ENCODE results near the gene FBN1. TPM values are rescaled to one million over a fixed set of nuclear protein-coding genes. Genes with fewer than 3 reads are reported as not detected.

The FBN1 gene
- total RNA-seq, 1 experiment from 2014 or later, result 5.2 TPM

DNA sequence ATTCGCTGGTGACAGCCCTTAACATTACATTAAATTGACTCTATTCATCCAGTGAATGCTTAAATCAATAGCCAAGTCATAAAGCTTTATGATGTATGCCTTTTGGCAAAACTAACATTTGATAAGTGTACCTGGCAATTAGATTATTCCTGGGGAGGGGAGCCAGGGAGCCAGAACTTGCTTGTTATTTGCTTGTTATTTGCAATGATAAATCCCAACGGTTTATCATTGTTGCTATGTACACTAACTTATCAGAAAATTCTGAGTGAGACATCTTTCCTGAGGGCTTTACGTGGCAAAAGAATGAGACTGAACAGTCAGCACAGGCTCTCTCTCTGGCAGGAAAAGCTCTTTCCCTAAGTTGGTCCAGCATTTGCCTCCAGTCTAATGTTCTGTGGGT is 35.8 kb upstream of the FBN1 start:
- no peak for ATAC-seq
- ChIA-PET POLR2A (no interaction called here), CTCF (no interaction called here)
- Mint-ChIP-seq H3K27me3 (ENCODE audit: low read depth) (no peaks in the 10 kb centered on the region), H3K27ac (no peak overlapping the region), H3K4me3 (no peak overlapping the region), H3K4me1 (no peaks in the 10 kb centered on the region), H3K36me3 (no peaks in the 10 kb centered on the region; the same call in 1 of the 2 replicates), H3K9me3 (peaks cover 4% of the 10 kb centered on the region)
- DNase-seq (ENCODE audit: low spot score), result no peak
- TF ChIP-seq ATF3 (CRISPR knock-in tag; conservative IDR thresholded peaks at IDR 0.05) (no peak), NFYB (CRISPR knock-in tag; conservative IDR thresholded peaks at IDR 0.05; ENCODE audit: low read depth) (no peak), ATF1 (CRISPR knock-in tag; IDR thresholded peaks at IDR 0.05) (no peak), NFATC4 (CRISPR knock-in tag; IDR thresholded peaks at IDR 0.05) (no peak), OVOL2 (CRISPR knock-in tag; IDR thresholded peaks at IDR 0.05; ENCODE audit: borderline replicate concordance) (no peak), NR1H2 (CRISPR knock-in tag; IDR thresholded peaks at IDR 0.05) (no peak), NR3C1 (CRISPR knock-in tag; conservative IDR thresholded peaks at IDR 0.05; ENCODE audit: low read depth) (no peak), ESRRA (CRISPR knock-in tag; IDR thresholded peaks at IDR 0.05; ENCODE audit: borderline replicate concordance) (no peak)
- TF ChIP-seq, protein P1, sequence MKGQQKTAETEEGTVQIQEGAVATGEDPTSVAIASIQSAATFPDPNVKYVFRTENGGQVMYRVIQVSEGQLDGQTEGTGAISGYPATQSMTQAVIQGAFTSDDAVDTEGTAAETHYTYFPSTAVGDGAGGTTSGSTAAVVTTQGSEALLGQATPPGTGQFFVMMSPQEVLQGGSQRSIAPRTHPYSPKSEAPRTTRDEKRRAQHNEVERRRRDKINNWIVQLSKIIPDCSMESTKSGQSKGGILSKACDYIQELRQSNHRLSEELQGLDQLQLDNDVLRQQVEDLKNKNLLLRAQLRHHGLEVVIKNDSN (CRISPR knock-in tag; IDR thresholded peaks at IDR 0.05), result no peak
- TF ChIP-seq, protein P2, sequence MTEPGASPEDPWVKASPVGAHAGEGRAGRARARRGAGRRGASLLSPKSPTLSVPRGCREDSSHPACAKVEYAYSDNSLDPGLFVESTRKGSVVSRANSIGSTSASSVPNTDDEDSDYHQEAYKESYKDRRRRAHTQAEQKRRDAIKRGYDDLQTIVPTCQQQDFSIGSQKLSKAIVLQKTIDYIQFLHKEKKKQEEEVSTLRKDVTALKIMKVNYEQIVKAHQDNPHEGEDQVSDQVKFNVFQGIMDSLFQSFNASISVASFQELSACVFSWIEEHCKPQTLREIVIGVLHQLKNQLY (CRISPR knock-in tag; IDR thresholded peaks at IDR 0.05), result no peak
- TF ChIP-seq, protein P3, sequence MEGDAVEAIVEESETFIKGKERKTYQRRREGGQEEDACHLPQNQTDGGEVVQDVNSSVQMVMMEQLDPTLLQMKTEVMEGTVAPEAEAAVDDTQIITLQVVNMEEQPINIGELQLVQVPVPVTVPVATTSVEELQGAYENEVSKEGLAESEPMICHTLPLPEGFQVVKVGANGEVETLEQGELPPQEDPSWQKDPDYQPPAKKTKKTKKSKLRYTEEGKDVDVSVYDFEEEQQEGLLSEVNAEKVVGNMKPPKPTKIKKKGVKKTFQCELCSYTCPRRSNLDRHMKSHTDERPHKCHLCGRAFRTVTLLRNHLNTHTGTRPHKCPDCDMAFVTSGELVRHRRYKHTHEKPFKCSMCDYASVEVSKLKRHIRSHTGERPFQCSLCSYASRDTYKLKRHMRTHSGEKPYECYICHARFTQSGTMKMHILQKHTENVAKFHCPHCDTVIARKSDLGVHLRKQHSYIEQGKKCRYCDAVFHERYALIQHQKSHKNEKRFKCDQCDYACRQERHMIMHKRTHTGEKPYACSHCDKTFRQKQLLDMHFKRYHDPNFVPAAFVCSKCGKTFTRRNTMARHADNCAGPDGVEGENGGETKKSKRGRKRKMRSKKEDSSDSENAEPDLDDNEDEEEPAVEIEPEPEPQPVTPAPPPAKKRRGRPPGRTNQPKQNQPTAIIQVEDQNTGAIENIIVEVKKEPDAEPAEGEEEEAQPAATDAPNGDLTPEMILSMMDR (IDR thresholded peaks at IDR 0.05), result no peak
- TF ChIP-seq, protein P4, sequence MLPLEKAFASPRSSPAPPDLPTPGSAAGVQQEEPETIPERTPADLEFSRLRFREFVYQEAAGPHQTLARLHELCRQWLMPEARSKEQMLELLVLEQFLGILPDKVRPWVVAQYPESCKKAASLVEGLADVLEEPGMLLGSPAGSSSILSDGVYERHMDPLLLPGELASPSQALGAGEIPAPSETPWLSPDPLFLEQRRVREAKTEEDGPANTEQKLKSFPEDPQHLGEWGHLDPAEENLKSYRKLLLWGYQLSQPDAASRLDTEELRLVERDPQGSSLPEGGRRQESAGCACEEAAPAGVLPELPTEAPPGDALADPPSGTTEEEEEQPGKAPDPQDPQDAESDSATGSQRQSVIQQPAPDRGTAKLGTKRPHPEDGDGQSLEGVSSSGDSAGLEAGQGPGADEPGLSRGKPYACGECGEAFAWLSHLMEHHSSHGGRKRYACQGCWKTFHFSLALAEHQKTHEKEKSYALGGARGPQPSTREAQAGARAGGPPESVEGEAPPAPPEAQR (CRISPR knock-in tag; IDR thresholded peaks at IDR 0.05), result no peak

DNA sequence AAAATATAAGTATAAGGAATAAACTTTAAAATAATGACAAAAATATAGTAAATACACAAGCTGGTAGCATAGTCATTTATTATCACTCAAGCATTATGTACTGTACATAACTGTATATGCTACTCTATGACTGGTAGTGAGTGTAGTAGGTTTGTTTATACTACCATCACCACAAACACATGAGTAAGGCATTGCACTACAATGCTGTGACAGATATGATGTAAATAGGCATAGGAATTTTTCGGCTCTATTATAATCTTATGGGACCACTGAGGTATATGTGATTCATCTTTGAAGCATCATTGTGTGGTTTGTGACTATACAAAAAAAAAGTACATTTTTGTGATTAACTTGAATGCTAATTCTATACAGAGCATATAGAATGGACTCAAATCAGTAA is 35.3 kb upstream of the FBN1 start:
- ATAC-seq, result no peak
- ChIA-PET POLR2A (no interaction called here), CTCF (no interaction called here)
- Mint-ChIP-seq H3K4me3 (no peak overlapping the region), H3K27me3 (ENCODE audit: low read depth) (no peaks in the 10 kb centered on the region), H3K36me3 (no peaks in the 10 kb centered on the region), H3K27ac (no peak overlapping the region), H3K9me3 (no peaks in the 10 kb centered on the region; the same call in 1 of the 2 replicates), H3K4me1 (no peaks in the 10 kb centered on the region)
- DNase-seq (ENCODE audit: low spot score), result no peak
- TF ChIP-seq, protein P4 (CRISPR knock-in tag; IDR thresholded peaks at IDR 0.05), result no peak
- TF ChIP-seq, protein P5, sequence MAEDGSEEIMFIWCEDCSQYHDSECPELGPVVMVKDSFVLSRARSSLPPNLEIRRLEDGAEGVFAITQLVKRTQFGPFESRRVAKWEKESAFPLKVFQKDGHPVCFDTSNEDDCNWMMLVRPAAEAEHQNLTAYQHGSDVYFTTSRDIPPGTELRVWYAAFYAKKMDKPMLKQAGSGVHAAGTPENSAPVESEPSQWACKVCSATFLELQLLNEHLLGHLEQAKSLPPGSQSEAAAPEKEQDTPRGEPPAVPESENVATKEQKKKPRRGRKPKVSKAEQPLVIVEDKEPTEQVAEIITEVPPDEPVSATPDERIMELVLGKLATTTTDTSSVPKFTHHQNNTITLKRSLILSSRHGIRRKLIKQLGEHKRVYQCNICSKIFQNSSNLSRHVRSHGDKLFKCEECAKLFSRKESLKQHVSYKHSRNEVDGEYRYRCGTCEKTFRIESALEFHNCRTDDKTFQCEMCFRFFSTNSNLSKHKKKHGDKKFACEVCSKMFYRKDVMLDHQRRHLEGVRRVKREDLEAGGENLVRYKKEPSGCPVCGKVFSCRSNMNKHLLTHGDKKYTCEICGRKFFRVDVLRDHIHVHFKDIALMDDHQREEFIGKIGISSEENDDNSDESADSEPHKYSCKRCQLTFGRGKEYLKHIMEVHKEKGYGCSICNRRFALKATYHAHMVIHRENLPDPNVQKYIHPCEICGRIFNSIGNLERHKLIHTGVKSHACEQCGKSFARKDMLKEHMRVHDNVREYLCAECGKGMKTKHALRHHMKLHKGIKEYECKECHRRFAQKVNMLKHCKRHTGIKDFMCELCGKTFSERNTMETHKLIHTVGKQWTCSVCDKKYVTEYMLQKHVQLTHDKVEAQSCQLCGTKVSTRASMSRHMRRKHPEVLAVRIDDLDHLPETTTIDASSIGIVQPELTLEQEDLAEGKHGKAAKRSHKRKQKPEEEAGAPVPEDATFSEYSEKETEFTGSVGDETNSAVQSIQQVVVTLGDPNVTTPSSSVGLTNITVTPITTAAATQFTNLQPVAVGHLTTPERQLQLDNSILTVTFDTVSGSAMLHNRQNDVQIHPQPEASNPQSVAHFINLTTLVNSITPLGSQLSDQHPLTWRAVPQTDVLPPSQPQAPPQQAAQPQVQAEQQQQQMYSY (CRISPR knock-in tag; IDR thresholded peaks at IDR 0.05), result no peak
- TF ChIP-seq NFE2L1 (CRISPR knock-in tag; IDR thresholded peaks at IDR 0.05) (no peak), IRF2 (CRISPR knock-in tag; IDR thresholded peaks at IDR 0.05; ENCODE audit: borderline replicate concordance, low read depth) (no peak), ZNF219 (CRISPR knock-in tag; IDR thresholded peaks at IDR 0.05; ENCODE audit: borderline replicate concordance) (no peak), TP53 (CRISPR knock-in tag; IDR thresholded peaks at IDR 0.05) (no peak), ZNF232 (CRISPR knock-in tag; IDR thresholded peaks at IDR 0.05) (no peak), ZBTB21 (CRISPR knock-in tag; IDR thresholded peaks at IDR 0.05; ENCODE audit: borderline replicate concordance) (no peak)
- TF ChIP-seq, protein P3 (IDR thresholded peaks at IDR 0.05), result no peak
- TF ChIP-seq, protein P6, sequence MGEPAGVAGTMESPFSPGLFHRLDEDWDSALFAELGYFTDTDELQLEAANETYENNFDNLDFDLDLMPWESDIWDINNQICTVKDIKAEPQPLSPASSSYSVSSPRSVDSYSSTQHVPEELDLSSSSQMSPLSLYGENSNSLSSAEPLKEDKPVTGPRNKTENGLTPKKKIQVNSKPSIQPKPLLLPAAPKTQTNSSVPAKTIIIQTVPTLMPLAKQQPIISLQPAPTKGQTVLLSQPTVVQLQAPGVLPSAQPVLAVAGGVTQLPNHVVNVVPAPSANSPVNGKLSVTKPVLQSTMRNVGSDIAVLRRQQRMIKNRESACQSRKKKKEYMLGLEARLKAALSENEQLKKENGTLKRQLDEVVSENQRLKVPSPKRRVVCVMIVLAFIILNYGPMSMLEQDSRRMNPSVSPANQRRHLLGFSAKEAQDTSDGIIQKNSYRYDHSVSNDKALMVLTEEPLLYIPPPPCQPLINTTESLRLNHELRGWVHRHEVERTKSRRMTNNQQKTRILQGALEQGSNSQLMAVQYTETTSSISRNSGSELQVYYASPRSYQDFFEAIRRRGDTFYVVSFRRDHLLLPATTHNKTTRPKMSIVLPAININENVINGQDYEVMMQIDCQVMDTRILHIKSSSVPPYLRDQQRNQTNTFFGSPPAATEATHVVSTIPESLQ (CRISPR knock-in tag; IDR thresholded peaks at IDR 0.05), result no peak

Measured in WTC11 (cell line).